Hepatocyte (in vitro differentiated cells): ENCODE measurements around the gene PRKAB2. TPM values are rescaled to one million over a fixed set of nuclear protein-coding genes. Genes with fewer than 3 reads are reported as not detected.
A peak's percentile ranks its signal among the peaks of the same experiment; 100 is the strongest.

Experiments used
- DNase-seq: peaks from one replicate; pipeline ENCODE4 v3.0.0-alpha.2; 2016; ENCODE audit warnings: low spot score
- H2AFZ ChIP-seq: fragments of 200-600 bp; sonication (generic); 2 replicates; pipeline ENCODE4 v1.6.0; 2016; ENCODE audit warnings: antibody characterized with exemption, mild to moderate bottlenecking
- H3K27ac ChIP-seq: fragments of 200-600 bp; sonication (generic); 2 replicates; pipeline ENCODE4 v1.5.1; 2016; ENCODE audit warnings: mild to moderate bottlenecking
- H3K27me3 ChIP-seq: fragments of 200-600 bp; sonication (generic); 2 replicates; pipeline ENCODE4 v1.6.1; 2016
- H3K36me3 ChIP-seq: fragments of 200-600 bp; sonication (generic); replicated peaks from 2 replicates; pipeline ENCODE4 v1.5.1; 2016; ENCODE audit warnings: low read depth; ENCODE audit not compliant: insufficient read depth
- H3K4me1 ChIP-seq: fragments of 200-600 bp; sonication (generic); 2 replicates; pipeline ENCODE4 v1.5.1; 2016; ENCODE audit warnings: mild to moderate bottlenecking, moderate library complexity; ENCODE audit not compliant: insufficient read depth
- H3K4me2 ChIP-seq: fragments of 200-600 bp; sonication (generic); 2 replicates; pipeline ENCODE4 v1.6.0; 2016
- H3K4me3 ChIP-seq: fragments of 200-600 bp; sonication (generic); 2 replicates; pipeline ENCODE4 v1.5.1; 2016; ENCODE audit warnings: mild to moderate bottlenecking
- H3K79me2 ChIP-seq: fragments of 200-600 bp; sonication (generic); 2 replicates; pipeline ENCODE4 v1.6.0; 2017; ENCODE audit warnings: mild to moderate bottlenecking
- H3K9me2 ChIP-seq: fragments of 200-600 bp; sonication (generic); replicated peaks from 2 replicates; pipeline ENCODE4 v1.6.0; 2017; ENCODE audit warnings: mild to moderate bottlenecking; ENCODE audit not compliant: insufficient read depth
- H3K9me3 ChIP-seq: fragments of 200-600 bp; sonication (generic); 2 replicates; pipeline ENCODE4 v1.5.1; 2016; ENCODE audit warnings: low read depth, mild to moderate bottlenecking
- H4K20me1 ChIP-seq: fragments of 200-600 bp; sonication (generic); 2 replicates; pipeline ENCODE4 v1.6.0; 2016; ENCODE audit warnings: mild to moderate bottlenecking; ENCODE audit not compliant: insufficient read depth, poor library complexity, severe bottlenecking
- CTCF ChIP-seq: fragments of 200-600 bp; sonication (generic); IDR thresholded peaks from 2 replicates; pipeline ENCODE4 v1.5.1; 2016; ENCODE audit warnings: antibody characterized with exemption, mild to moderate bottlenecking; ENCODE audit not compliant: poor library complexity
- EZH2 ChIP-seq: fragments of 200-600 bp; sonication (generic); IDR thresholded peaks from 2 replicates; pipeline ENCODE4 v1.6.1; 2016; ENCODE audit warnings: antibody characterized with exemption, mild to moderate bottlenecking, borderline replicate concordance
- EZH2phosphoT487 ChIP-seq: fragments of 200-600 bp; sonication (generic); IDR thresholded peaks from one replicate; pipeline ENCODE4 v1.6.1; 2018; ENCODE audit warnings: antibody characterized with exemption, mild to moderate bottlenecking, low read depth, moderate library complexity; ENCODE audit not compliant: unreplicated experiment, severe bottlenecking
- WGBS: methylation state at CpG from one replicate; pipeline ENCODE4 v1.1.6; 2016; ENCODE audit warnings: low lambda C conversion rate; ENCODE audit errors: missing lambda C conversion rate; 5-methylcytosine and 5-hydroxymethylcytosine counted together
- polyA plus RNA-seq: library from polyadenylated mRNA; unstranded; fragments of >200 nt; fragmentation: Nextera tagmentation; extraction: Ambion mirVana; gene quantifications from 2 replicates; pipeline ENCODE4 v1.2.1, GENCODE V29; 2016
- total RNA-seq: library from RNA; depleted of rRNA; stranded (reverse); fragments of >200 nt; gene quantifications from 2 replicates; pipeline ENCODE4 v1.2.3, GENCODE V29; 2014

The PRKAB2 gene
- total RNA-seq = 28.6 and 29.1 TPM in 2 replicates
- 11.7 and 13.6 TPM in 2 replicates for polyA plus RNA-seq

- Histone ChIP-seq H3K9me3 (no peaks in the 10 kb centered on the region), H3K4me2 (peak within 1 kb of the TSS; percentile 90), H3K36me3 (no peaks in the 10 kb centered on the region), H3K4me1 (peaks cover 28% of the 10 kb centered on the region), H3K27me3 (no peaks in the 10 kb centered on the region), H3K27ac (peak within 1 kb of the TSS; percentile 98), H2AFZ (peak within 1 kb of the TSS; percentile 95), H3K79me2 (peaks cover 61% of the 10 kb centered on the region), H3K4me3 (peak within 1 kb of the TSS; percentile 94), H3K9me2 (no peaks in the 10 kb centered on the region), H4K20me1 (no peaks in the 10 kb centered on the region)
- DNase-seq = peak; percentile 97
- TF ChIP-seq EZH2phosphoT487 = no peak
- no peak for TF ChIP-seq EZH2
- TF ChIP-seq CTCF = peak; percentile 95
- WGBS = 1% methylated on average over 68 of the region's 72 CpGs
These were observed at the start of gene PRKAB2 for GRCh38 chr1:147172168-147173016. Gene PRKAB2 (minus strand): TSS chr1:147172470. CDS start chr1:147172144, 326 bp downstream.

GRCh38 chr1:147218606-147219005 is 46.3 kb upstream of the PRKAB2 start:
- Histone ChIP-seq H2AFZ (no peak overlapping the region), H3K4me1 (peaks cover 20% of the 10 kb centered on the region), H3K27me3 (no peaks in the 10 kb centered on the region), H3K36me3 (no peaks in the 10 kb centered on the region), H3K4me2 (no peak overlapping the region), H3K27ac (no peak overlapping the region), H3K79me2 (no peaks in the 10 kb centered on the region), H3K9me2 (no peaks in the 10 kb centered on the region), H3K9me3 (no peaks in the 10 kb centered on the region), H4K20me1 (no peaks in the 10 kb centered on the region), H3K4me3 (no peak overlapping the region)
- TF ChIP-seq EZH2phosphoT487 = no peak
- no peak for TF ChIP-seq EZH2
- TF ChIP-seq CTCF = no peak
- WGBS = 60% methylated on average over 3 of the region's 3 CpGs
- DNase-seq = no peak

- Histone ChIP-seq H3K9me3 (no peaks in the 10 kb centered on the region), H3K27ac (no peak overlapping the region), H3K9me2 (no peaks in the 10 kb centered on the region), H4K20me1 (no peaks in the 10 kb centered on the region), H3K4me1 (peaks cover 28% of the 10 kb centered on the region), H2AFZ (no peak overlapping the region), H3K27me3 (no peaks in the 10 kb centered on the region), H3K79me2 (no peaks in the 10 kb centered on the region), H3K4me3 (no peak overlapping the region), H3K36me3 (no peaks in the 10 kb centered on the region), H3K4me2 (no peak overlapping the region)
- no peak for TF ChIP-seq EZH2phosphoT487
- no peak for TF ChIP-seq CTCF
- no peak for TF ChIP-seq EZH2
- WGBS = over 99% methylated on average over 7 of the region's 7 CpGs
- no peak for DNase-seq
These were observed 44.9 kb upstream of the PRKAB2 start for GRCh38 chr1:147217141-147217540.
